ENCODE data around the gene SCAMP4. TPM values are rescaled to one million over a fixed set of nuclear protein-coding genes. Genes with fewer than 3 reads are reported as not detected.
A peak's percentile ranks its signal among the peaks of the same experiment; 100 is the strongest.

SCAMP4 gene
- total and polyA plus RNA-seq, 2 of the 13 experiments (the other 11 are each of a cell fraction or from before 2014, with no cell fraction given): 10.7 to 13.7 TPM

DNA sequence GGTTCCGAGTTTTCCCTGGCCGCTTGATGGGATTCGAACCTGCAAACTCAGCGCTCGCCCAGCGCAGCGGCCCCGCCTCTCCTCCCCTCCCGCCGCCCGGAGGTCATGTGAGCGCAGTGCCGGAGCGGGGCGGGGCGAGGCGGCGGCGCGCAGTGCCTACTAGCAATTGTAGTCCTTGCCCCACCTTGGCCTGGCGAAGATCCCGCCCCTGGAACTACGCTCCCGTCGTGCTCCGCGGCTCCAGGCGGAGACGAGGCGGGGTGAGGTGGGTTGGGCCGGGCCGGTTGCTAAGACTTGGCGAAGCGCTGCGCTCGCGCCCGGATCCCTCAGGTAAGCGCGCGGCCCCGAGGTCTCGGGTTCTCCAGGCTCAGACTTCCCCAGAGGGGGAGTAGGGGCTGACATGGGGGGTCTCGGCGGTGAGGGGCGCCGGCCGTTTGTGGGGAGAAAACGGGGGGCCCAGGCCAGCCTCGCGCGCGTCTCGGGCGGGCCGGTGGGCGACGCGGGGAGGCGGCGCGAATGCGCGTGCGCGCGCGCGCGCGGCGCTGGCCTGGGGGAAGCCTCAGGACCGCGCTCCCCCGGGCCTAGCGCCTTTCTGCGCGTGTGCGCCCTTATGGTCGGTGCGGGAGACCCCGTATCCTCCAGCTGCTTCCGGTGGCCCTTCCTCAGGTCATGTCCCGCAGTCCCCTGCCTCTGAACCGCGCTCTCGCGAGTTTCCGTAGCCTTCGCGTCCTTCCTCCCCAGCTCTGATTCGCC, at the start of gene SCAMP4, which contains the start of gene ADAT3 (continued):
- TF ChIP-seq, protein P1, sequence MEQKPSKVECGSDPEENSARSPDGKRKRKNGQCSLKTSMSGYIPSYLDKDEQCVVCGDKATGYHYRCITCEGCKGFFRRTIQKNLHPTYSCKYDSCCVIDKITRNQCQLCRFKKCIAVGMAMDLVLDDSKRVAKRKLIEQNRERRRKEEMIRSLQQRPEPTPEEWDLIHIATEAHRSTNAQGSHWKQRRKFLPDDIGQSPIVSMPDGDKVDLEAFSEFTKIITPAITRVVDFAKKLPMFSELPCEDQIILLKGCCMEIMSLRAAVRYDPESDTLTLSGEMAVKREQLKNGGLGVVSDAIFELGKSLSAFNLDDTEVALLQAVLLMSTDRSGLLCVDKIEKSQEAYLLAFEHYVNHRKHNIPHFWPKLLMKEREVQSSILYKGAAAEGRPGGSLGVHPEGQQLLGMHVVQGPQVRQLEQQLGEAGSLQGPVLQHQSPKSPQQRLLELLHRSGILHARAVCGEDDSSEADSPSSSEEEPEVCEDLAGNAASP (CRISPR knock-in tag; IDR thresholded peaks at IDR 0.05; ENCODE audit: borderline replicate concordance): peak; percentile 74; the same call in 1 of the 2 replicates
- TF ChIP-seq CBFB (CRISPR knock-in tag; IDR thresholded peaks at IDR 0.05) (peak; percentile 69; the same call in 1 of the 2 replicates), ZNF430 (CRISPR knock-in tag; IDR thresholded peaks at IDR 0.05) (no peak), ZNF615 (CRISPR knock-in tag; IDR thresholded peaks at IDR 0.05; ENCODE audit: borderline replicate concordance) (no peak), ZNF205 (CRISPR knock-in tag; IDR thresholded peaks at IDR 0.05) (no peak), ZFP62 (CRISPR knock-in tag; IDR thresholded peaks at IDR 0.05) (no peak), PHF21A (CRISPR knock-in tag; IDR thresholded peaks at IDR 0.05) (peak; percentile 16; the same call in 1 of the 2 replicates), POLR2A (IDR thresholded peaks at IDR 0.05; ENCODE audit: insufficient read depth in 1 of 2, low read depth in 2 of 2, low read length in 2 of 2) (peak; percentile 65 to 84), NR1H2 (CRISPR knock-in tag; IDR thresholded peaks at IDR 0.05; ENCODE audit: borderline replicate concordance, low read depth) (no peak), ZNF468 (CRISPR knock-in tag; IDR thresholded peaks at IDR 0.05) (no peak), SRSF1 (optimal IDR thresholded peaks at IDR 0.05; ENCODE audit: low read depth, low read length) (no peak), MXD4 (CRISPR knock-in tag; IDR thresholded peaks at IDR 0.05) (no peak), SIN3A (IDR thresholded peaks at IDR 0.05; ENCODE audit: borderline replicate concordance, low read depth, low read length) (peak; percentile 55; the same call in 1 of the 2 replicates), HCFC1 (IDR thresholded peaks at IDR 0.05; ENCODE audit: low read depth, low read length) (peak; percentile 95), NFE2L2 (IDR thresholded peaks at IDR 0.05; ENCODE audit: low read length) (no peak), ZSCAN12 (CRISPR knock-in tag; IDR thresholded peaks at IDR 0.05) (no peak), ZBTB7B (CRISPR knock-in tag; IDR thresholded peaks at IDR 0.05) (0 out of 2 replicates have a peak, but pooled peaks have one; percentile 38), PCBP2 (optimal IDR thresholded peaks at IDR 0.05; ENCODE audit: low read depth, low read length, poor library complexity, severe bottlenecking) (no peak), ZNF337 (CRISPR knock-in tag; IDR thresholded peaks at IDR 0.05; ENCODE audit: borderline replicate concordance, low read depth) (no peak)
- TF ChIP-seq, protein P2, sequence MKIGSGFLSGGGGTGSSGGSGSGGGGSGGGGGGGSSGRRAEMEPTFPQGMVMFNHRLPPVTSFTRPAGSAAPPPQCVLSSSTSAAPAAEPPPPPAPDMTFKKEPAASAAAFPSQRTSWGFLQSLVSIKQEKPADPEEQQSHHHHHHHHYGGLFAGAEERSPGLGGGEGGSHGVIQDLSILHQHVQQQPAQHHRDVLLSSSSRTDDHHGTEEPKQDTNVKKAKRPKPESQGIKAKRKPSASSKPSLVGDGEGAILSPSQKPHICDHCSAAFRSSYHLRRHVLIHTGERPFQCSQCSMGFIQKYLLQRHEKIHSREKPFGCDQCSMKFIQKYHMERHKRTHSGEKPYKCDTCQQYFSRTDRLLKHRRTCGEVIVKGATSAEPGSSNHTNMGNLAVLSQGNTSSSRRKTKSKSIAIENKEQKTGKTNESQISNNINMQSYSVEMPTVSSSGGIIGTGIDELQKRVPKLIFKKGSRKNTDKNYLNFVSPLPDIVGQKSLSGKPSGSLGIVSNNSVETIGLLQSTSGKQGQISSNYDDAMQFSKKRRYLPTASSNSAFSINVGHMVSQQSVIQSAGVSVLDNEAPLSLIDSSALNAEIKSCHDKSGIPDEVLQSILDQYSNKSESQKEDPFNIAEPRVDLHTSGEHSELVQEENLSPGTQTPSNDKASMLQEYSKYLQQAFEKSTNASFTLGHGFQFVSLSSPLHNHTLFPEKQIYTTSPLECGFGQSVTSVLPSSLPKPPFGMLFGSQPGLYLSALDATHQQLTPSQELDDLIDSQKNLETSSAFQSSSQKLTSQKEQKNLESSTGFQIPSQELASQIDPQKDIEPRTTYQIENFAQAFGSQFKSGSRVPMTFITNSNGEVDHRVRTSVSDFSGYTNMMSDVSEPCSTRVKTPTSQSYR (CRISPR knock-in tag; IDR thresholded peaks at IDR 0.05; ENCODE audit: borderline replicate concordance): peak; percentile 22; the same call in 1 of the 2 replicates
- TF ChIP-seq, protein P3, sequence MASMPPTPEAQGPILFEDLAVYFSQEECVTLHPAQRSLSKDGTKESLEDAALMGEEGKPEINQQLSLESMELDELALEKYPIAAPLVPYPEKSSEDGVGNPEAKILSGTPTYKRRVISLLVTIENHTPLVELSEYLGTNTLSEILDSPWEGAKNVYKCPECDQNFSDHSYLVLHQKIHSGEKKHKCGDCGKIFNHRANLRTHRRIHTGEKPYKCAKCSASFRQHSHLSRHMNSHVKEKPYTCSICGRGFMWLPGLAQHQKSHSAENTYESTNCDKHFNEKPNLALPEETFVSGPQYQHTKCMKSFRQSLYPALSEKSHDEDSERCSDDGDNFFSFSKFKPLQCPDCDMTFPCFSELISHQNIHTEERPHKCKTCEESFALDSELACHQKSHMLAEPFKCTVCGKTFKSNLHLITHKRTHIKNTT (CRISPR knock-in tag; IDR thresholded peaks at IDR 0.05): no peak
- TF ChIP-seq, protein P4, sequence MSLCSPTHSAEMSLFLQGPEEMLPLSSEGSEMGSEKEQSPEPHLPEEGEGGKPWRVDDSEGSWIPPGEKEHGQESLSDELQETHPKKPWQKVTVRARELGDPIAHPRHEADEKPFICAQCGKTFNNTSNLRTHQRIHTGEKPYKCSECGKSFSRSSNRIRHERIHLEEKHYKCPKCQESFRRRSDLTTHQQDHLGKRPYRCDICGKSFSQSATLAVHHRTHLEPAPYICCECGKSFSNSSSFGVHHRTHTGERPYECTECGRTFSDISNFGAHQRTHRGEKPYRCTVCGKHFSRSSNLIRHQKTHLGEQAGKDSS (CRISPR knock-in tag; IDR thresholded peaks at IDR 0.05; ENCODE audit: borderline replicate concordance, low read depth): 0 out of 2 replicates have a peak, but pooled peaks have one; percentile 20
- TF ChIP-seq, protein P5, sequence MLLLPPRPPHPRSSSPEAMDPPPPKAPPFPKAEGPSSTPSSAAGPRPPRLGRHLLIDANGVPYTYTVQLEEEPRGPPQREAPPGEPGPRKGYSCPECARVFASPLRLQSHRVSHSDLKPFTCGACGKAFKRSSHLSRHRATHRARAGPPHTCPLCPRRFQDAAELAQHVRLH (CRISPR knock-in tag; IDR thresholded peaks at IDR 0.05; ENCODE audit: borderline replicate concordance, low read depth): 0 out of 2 replicates have a peak, but pooled peaks have one; percentile 72

Measured in HepG2 (cell line).